ENCODE data around the gene SLC25A30. TPM values are rescaled to one million over a fixed set of nuclear protein-coding genes. Genes with fewer than 3 reads are reported as not detected.
A peak's percentile ranks its signal among the peaks of the same experiment; 100 is the strongest.

SLC25A30 gene
- total and polyA plus RNA-seq, 8 donors, result 15.2 to 25.1 (median 17.9) TPM

DNA sequence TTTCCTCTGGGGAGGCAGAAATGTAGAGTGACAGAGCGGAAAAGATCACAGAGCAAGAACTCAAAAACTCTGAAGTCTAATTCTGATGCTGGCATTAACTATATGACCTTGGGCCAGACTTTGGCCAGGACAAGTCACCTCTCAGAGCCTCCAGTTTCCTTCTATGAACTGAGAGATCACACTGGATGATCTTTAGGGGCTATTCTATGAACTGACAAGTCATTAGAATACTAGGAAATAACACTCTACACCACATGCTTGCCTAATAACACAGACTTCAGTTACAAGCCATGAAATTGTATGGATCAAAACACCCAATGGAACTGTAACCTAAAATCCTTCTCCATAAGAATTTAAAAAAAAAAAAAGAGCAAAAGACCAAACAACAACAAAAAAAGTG is 16.9 kb downstream of the SLC25A30 start:
- DNase-seq (no peak), ATAC-seq (no peak)
- intact Hi-C loops (cut with DNase I), result no loop called here
- TF ChIP-seq, protein P1, sequence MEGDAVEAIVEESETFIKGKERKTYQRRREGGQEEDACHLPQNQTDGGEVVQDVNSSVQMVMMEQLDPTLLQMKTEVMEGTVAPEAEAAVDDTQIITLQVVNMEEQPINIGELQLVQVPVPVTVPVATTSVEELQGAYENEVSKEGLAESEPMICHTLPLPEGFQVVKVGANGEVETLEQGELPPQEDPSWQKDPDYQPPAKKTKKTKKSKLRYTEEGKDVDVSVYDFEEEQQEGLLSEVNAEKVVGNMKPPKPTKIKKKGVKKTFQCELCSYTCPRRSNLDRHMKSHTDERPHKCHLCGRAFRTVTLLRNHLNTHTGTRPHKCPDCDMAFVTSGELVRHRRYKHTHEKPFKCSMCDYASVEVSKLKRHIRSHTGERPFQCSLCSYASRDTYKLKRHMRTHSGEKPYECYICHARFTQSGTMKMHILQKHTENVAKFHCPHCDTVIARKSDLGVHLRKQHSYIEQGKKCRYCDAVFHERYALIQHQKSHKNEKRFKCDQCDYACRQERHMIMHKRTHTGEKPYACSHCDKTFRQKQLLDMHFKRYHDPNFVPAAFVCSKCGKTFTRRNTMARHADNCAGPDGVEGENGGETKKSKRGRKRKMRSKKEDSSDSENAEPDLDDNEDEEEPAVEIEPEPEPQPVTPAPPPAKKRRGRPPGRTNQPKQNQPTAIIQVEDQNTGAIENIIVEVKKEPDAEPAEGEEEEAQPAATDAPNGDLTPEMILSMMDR (IDR thresholded peaks at IDR 0.05), result no peak
- Histone ChIP-seq H3K4me3 (no peak overlapping the region), H3K9me3 (no peaks in the 10 kb centered on the region), H3K27me3 (no peaks in the 10 kb centered on the region), H3K36me3 (peaks cover 3 to 79% of the 10 kb centered on the region in 2 donors), H3K27ac (no peak overlapping the region), H3K4me1 (peaks cover 0 to 8% of the 10 kb centered on the region in 2 donors)

DNA sequence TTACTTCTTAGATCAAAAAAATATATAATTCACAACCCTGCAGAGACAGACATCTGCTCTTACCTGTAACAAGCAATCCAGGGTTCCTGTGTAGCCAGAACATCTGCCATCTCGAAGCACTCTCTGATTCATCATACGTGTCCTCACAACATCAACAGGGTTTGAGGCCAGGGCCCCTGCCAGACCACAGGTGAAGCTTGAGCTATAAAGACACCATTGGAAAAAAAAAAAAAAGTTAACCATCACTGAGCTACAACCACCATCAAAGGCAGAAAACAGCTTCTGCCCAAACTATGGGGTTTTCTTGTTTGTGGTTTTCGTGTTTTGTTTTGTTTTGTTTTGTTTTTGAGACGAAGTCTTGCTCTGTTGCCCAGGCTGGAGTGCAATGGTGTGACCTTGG is 19.3 kb downstream of the SLC25A30 start:
- DNase-seq, result no peak
- Histone ChIP-seq H3K4me3 (no peak overlapping the region), H3K27ac (no peak overlapping the region), H3K4me1 (peaks cover 0 to 13% of the 10 kb centered on the region in 2 donors), H3K36me3 (peaks cover 0 to 73% of the 10 kb centered on the region in 2 donors), H3K27me3 (no peaks in the 10 kb centered on the region), H3K9me3 (no peaks in the 10 kb centered on the region)
- TF ChIP-seq, protein P1 (IDR thresholded peaks at IDR 0.05), result no peak
- ATAC-seq, result no peak
- intact Hi-C loops (cut with DNase I), result no loop called here

DNA sequence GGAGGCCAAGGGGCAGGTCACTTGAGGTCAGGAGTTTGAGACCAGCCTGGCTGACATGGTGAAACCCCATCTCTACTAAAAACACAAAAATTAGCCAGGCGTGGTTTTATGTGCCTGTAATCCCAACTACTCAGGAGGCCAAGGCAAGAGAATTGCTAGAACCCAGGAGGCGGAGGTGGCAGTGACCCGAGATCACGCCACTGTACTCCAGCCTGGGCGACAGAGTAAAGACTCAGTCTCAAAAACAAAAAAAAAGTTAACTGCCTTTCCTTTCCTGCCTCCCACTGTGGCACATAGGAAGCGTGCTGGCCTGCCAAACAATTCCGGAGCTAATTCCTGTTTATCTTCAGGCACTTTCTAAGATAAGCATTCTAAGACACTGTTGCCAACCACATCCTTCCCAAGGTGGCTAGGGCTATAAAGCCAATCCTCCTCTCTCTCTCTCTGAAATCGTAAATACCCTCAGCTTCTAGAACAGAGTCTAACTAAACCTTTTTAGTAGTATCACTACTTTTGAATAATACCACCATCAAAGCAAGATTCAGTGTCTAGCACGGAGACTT is 21.6 kb downstream of the SLC25A30 start:
- no peaks in the 10 kb centered on the region for H3K27me3 ChIP-seq
- H3K9me3 ChIP-seq, result no peaks in the 10 kb centered on the region
- H3K4me3 ChIP-seq, result no peak overlapping the region
- no peak for ATAC-seq
- intact Hi-C loops (cut with DNase I), result no loop called here
- DNase-seq, result no peak
- H3K36me3 ChIP-seq, result peaks cover 0 to 76% of the 10 kb centered on the region in 2 donors
- TF ChIP-seq, protein P1 (IDR thresholded peaks at IDR 0.05), result no peak
- peaks cover 0 to 13% of the 10 kb centered on the region in 2 donors for H3K4me1 ChIP-seq
- H3K27ac ChIP-seq, result peak overlapping the region in 1 of 2 donors; percentile 28

DNA sequence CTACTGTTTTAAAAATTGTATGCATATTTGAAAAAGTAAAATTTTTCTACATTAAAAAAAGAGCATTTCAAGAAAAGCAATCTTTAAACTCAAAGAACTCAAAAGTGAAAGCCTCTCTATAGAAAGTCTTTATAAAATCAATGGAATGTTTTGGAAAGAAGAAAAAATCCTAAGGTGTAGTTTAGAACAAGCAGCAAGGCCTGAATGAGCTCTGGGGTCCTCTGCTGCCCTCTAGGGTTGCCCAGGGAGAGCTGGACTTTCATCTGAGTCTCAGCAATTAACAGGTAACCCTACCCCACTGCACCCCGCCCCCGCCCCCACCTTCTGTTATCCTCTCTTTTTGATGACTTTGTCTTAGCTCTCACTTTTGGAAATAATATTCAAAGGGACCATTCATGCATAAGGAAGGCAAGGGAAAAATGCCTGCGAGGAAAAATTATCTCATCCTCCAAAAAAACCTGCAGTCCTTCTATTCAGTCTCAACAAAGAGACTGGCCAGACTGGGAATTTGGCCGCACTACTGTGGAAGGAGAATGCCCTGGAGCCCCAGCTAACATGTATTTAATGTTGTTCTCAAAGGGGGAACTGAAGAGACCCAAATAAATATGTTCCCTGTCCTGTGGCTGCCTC is 24.1 kb downstream of the SLC25A30 start:
- TF ChIP-seq, protein P1 (IDR thresholded peaks at IDR 0.05), result peak; percentile 38 to 55
- peak; percentile 87 for ATAC-seq
- intact Hi-C loops (cut with DNase I), result no loop called here
- H3K36me3 ChIP-seq, result peaks cover 0 to 63% of the 10 kb centered on the region in 2 donors
- DNase-seq, result peak in 1 of 4 donors; percentile 41
- no peaks in the 10 kb centered on the region for H3K9me3 ChIP-seq
- no peak overlapping the region for H3K4me3 ChIP-seq
- no peak overlapping the region for H3K27ac ChIP-seq
- H3K27me3 ChIP-seq, result no peaks in the 10 kb centered on the region
- peaks cover 0 to 13% of the 10 kb centered on the region in 2 donors for H3K4me1 ChIP-seq

DNA sequence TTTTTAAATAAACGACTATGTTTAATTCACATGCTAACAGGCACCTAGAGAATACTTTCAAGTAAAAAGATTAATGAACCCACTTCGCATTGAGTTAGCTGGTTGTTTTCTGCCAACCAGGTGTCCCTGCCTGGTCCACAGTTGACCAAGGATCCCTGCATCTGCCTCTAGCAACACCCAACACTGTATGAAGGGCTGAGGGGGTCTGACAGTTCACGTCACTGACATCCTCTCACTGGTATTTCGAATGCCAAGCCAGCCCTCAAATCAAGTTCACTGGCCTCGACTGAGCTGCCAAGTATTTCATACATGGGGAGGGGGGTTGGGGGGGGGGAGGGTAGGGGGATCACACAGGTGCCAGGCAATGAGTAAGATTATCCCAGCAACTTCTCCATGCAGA is 25.4 kb downstream of the SLC25A30 start:
- Histone ChIP-seq H3K4me3 (no peak overlapping the region), H3K4me1 (peaks cover 0 to 13% of the 10 kb centered on the region in 2 donors), H3K36me3 (peaks cover 0 to 50% of the 10 kb centered on the region in 2 donors), H3K27me3 (no peaks in the 10 kb centered on the region), H3K9me3 (no peaks in the 10 kb centered on the region), H3K27ac (no peak overlapping the region)
- ATAC-seq, result no peak
- intact Hi-C loops (cut with DNase I), result no loop called here
- TF ChIP-seq, protein P1 (IDR thresholded peaks at IDR 0.05), result no peak
- DNase-seq, result no peak

Data from left lung (tissue), 10 donors.